Stimulated activated CD4-positive, alpha-beta T cell treated with anti-CD3 and anti-CD28 coated beads, Interleukin-4, amount 100 ng/mL, for 4 hours (primary cell): ENCODE results near the gene TNS4.

Source experiments
- DNase-seq, 2 experiments: peaks; one replicate each; pipeline ENCODE4 v3.0.0-alpha.2; 2020

The TNS4 gene

DNA sequence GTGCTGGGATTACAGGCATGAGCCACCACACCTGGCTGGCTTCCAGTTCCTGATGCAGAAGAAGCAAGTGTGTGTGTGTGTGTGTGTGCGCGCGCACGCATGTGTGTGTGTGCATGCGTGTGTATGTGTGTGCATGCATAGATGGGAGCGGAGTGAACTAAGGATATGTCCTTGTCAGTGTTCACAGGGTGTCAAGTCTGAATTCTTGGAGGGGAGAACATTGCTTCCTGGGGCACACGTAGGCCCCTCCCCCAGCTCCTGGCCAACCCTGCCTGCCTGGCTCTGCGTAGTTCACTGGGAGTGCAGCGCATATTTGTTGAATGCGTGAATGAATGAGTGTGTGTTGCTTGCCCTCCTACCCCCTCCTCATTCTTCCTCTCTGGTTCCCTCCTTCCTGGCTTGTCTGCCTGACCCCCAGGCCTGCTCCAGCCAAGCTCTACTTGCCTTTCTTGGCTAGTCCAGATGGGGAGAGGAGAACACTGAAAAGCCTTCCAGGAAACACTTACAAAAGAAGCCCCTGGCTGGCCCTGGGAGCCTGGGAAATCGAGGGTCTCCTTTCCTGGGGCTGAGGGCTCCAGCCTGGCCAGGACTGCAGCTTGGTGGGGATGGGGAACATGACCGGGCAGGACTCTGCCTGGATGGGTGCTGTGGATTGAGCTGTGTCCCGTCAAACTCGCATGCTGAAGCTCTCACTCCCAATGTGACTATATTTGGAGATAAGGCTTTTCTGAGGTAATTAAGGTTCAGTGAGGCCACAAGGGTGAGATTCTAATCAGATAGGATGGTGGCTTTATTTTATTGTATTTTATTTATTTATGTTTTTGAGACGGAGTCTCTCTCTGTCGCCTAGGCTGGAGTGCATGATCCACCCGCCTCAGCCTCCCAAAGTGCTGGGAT is 30.2 kb downstream of the TNS4 start:
- DNase-seq: no peak

DNA sequence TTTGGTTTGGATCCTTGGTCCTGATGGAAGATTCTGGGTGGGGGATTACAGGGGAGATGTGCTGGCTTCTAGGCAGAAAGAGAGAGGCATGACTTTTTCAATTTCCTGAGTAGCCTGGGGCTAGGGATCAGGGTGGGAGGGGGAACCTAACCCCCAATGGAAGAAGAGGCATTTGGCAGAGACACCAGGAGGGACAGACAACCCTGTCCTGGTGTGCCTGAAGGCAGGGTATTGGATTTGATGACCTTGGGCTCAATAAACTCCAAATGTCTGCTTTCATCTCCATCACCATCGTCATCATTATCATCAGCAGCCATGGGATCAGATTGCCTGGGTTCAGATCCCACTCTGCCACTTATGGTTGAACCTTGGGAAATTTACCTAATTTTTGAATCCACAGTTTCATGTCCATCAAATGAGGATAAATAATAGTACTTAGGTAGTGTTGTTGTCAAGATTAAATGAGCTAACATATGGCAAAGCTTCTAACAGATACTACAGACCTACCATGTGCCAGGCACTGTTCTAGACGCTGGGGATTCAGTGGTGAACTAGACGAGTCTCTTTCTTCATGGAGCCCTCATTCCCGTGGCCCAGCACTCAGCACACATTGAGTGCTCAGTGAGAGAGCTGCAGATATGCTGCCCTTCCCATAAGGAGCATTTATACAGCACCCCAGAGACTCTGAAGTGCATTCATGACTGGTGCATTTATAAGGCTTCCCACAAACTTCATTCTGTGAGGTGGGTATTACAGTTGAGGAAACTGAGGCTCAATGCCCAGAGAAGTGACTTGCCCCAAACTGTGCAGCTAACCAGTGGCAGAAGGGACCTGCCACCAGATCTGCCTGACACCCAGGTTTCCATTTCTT is 31.4 kb downstream of the TNS4 start:
- DNase-seq: no peak

DNA sequence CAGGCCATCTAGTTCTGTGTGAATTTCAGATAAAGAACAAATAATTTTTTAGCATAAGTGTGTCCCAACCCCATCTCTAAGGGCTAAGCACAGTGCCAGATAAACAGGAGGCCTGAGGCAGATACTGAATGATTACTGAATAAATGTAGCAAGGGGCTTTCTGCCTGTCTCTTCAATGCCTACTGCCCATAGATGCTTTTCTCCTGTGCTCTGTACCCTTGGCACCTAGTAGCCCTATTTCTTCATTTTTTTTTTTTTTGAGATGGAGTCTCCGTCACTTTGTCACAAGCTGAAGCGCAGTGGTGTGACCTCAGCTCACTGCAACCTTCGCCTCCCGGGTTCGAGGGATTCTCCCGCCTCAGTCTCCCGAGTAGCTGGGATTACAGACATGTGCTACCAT is 32.9 kb downstream of the TNS4 start:
- DNase-seq: no peak

DNA sequence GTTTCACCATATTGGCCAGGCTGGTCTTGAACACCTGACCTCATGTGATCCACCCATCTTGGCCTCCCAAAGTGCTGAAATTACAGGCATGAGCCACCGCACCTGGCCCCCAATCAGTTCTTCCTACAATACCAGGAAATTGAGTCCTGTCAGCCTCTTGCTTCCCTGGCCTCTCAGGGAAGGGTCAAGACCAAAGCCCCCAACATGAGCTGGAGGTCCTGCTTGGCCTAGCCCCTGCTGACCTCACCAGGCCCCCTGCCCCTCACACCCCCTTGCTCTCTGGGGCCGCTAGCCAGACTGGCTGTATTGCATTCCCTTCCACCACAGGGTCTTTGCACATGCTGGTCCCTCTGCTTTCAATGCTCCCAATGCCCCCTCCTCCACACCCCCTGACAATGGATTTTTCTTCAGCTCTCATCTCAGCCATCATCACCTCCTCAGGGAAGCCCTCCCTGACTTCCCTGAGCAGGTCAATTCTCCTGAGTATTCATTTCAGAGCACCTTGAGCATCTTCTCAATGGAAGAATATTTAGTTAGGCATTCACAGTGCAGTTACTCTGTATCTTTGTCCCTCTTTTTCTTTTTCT is 34.0 kb downstream of the TNS4 start:
- no peak for DNase-seq

DNA sequence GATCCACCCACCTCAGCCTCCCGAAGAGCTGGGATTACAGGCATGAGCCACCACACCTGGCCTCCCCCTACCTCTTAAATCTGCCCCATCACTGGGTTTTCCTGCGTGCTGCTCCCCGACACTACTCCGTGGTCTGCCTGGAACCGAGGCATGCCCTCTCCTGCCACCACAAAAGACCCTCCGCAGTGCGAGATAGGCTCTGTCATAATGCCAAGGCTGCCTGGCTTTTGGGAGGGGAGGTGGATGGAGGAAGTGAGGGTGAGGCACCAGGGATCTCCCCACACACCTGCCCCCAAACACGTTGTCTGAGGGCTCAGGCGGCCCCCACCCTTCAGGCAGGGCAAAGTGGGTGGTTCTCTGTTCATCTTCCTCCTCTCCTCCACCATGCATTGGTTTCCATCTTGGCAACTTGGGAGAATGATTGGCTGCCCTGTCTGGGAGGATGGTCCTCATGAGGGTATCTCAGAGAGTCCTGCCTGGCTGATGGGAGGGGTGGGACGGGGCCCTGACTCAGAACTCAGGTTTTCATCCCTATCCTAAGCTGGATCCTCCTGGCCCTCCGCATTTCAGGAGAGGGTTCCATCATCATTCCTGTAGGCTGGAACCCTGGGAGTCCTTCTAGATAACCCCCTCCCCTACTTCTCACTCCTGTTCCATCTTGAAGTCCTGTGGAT is 35.0 kb downstream of the TNS4 start:
- DNase-seq: no peak

DNA sequence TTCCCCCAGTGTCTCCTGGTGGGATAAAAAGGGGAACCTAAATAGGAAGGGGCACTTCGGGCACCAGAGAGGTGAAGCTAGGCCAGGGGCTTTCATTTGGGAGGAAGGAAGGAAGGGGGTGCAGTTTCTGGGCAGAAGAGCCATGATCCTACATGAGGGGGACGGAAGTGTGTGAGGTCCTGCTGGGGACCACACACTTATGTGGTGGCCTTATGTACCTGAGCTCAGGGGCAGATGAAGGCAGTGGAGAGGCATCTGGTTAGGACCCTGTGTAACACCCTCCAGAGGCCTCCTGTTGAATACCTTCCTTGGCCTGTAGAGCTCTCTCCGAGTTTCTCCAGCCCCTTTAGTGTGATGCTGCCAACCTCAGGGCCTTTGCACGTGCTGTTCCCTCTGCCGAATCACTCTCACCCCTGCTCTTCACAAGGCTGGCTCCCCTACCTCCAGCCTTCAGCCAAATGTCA is 37.0 kb downstream of the TNS4 start:
- no peak for DNase-seq

DNA sequence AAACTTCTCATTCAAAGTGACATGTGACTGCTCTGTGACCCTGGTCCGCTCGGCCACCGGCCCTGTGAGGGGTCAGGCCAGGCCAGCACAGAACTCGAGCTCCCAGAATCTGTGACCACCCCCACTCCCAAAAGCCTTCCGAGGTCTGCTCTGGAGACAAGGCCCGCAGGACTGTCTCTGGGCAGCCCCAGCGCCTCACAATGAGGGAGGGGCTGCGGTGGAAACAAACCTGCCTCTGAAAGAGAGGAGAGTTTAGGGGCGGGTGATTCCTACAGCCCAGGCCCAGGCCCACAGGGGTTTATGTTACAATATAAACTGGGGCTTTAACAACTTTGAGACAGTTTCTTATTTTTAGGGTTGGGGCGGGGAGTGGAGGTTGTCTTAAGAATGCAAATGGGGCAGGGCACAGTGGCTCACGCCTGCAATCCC is 38.3 kb downstream of the TNS4 start:
- DNase-seq: no peak

DNA sequence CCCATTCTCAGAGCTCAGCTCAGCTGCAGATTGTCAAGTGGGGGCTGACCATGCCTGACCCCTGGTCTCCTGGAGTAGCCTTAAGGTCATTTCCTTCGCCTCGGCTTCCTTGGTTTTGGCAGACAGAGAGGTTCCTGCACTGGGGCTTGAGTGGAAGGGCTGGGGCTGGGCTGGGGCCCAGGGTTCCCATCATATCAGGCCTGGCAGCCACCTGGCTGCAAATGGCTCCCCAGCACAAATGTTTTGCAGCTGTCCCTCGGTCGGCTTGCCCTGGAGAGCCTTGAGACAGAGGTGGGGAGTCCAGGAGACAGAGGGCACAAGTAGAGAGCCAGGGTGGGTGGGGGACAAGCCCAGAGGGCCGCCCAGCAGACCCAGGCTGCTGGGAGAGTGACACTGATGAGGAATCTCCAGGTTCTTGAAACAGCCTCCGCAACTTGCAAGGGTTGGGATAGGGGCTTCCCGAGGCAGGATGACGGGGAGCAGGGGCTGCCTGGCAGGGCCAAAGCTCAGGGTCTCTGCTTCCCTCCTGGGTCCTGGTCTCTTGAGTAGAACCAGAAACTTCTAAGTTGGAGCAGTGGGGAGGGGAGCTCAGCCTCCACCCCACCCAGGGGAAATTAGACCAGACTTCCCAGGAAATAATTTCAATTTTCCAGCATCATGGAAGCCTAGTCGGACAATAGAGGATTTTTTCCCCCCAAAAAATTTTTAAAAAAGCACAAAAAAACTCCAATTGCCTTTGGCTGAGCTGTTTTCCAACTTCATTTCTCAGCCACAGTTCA is 38.9 kb downstream of the TNS4 start:
- DNase-seq: no peak

DNA sequence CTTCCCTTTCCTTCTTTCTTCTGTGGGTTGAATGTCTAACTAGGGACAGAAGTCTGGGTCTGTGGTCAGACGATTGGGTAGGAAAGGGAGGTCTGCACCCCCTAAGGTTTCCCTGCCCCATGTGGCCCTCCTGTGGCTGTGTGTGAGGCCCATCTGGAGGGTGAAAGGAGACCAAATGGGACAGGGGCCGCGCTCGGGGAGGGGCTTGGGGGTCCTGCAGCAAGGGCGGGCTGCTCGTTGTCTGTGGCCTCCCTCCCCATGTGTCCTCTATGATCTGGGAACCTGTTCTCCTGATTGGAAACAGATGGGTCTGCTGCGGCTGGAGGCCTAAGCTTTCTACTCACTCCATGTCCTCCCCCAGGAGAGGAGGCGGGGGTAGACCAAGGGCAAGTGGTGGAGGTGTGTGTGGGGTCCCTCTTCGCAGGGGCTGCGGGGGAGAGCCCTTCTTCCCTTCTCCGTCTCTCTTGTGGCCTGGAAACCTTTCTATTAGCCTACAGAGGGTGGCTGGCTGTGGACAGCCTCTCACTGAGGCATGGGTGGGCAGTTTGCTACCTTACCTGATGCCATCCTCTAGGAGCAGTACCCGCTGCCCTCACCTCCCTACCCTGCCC is 39.6 kb downstream of the TNS4 start:
- no peak for DNase-seq

DNA sequence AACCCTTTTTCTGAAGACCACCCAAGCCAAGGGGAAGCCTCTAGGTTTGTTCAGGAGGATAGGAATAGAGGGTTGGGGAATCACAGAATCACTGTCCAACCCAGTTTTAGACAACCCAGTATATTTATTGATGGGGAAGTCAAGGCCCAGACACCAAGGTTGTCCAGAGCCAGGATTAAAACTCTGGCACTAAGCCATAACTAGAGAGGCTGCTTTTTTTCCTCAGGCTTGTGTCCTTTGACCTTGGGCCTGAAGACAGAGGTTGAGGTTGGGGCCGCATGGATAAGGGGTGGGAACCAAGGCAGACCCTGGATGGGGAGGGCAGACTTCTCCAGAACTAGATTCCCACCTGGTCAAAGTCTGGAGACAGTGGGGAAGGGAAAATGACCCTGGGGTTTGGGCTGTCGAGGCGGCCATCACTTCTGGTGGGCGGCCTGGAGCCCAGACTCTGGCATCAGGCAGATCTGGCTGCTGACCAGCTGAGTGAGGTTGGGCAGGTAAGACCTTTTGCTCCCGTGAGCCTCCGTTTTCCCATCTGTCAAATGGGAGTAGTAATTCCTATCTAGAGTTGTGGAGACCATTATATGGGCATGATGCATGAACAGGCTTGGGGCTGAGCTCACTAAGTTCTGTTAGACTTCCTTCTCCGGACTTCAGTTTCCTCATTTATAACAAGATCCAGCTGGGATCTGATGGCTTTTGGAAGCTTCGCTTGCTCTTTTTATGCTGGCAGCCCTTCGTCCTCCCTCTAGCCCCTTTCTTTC is 40.3 kb downstream of the TNS4 start:
- DNase-seq: no peak

DNA sequence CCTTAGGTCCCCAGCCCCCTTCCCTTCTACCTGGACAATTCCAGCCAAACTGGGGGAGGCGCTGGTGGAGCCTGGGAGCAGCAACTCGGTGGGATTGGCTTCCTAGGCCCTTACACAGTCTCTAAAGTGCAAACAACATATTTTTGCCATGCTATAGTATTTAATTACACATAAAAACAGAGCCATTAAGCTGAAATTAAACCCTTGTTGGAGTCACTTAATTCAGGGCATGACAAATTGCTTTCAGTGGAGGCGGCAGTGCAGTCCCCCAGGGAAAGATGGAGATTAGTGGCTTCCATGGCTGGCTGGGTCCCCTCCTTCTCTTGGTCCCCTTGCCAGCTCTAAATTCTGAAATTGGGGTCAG is 40.8 kb downstream of the TNS4 start:
- no peak for DNase-seq

DNA sequence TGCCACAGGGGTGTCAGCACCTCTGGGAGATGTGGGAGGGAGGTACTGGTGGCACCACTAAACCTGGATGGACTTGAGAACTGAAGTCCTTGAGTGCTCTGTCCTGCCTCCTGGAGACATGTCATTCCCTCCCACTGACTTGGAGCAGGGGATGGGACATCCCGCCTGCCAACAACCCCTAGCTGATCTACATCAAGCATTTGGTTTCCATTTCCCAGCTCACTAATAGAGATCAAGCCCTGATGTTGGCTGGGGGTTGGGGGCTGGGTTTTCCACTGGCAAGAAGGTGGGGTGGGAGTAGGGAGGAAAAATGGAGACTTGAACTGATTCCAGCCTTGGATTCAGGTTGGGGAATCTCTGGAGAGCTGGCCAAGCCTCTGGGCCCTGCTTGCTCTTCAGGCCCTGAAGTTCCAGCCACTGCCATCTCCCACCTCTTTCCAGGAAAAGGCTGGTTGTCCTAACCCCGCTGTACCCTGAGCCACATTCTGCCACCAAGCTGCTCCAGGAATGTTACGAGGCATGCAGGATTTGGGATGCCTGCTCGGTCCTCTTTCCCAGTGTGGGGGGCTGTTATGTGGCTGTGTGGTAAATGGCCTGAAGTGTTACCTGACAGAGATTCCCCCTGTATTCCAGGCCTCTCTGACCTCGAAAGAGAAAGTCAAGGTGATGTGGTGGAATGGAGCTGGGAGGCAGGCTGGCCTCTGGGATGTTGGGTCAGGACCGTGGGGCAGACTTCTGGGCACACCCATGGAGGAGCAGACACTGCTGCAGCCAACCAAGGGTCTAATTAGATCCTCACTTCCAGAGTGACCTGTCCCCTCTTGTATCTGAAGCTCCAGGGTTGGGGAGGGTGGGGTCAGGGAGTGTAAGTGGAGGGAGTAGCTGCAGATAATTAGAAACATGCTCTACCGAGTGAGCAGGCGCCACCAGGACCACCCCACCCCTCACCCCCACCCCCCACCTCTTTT is 41.5 kb downstream of the TNS4 start:
- DNase-seq: no peak

DNA sequence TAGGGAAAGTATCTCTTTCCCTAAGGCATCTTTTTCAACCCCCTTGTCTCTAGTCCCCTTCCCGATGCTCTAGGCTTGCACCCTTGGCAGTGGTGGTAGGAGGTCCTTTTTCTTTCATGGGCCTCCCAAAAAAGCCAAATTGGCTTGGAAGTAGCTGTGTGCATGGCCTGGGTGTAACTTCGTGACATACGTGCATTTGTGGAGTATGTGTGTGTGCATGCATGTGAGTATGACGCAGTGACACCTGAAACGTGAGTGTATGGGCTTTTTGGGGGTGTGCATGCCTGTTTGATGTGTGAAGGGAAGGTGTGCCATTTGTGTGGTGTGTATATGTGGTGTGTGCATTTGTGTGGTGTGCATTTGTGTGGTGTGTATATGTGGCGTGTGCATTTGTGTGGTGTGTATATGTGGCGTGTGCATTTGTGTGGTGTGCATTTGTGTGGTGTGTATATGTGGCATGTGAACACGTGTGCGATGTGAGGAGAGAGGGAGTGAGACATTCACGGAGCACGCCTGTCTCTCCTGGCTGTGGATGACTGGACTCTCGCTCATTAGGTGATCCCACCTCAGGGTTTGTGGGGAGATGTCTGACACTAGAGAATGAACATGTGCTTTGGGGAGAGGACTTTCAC is 42.5 kb downstream of the TNS4 start:
- DNase-seq: no peak

DNA sequence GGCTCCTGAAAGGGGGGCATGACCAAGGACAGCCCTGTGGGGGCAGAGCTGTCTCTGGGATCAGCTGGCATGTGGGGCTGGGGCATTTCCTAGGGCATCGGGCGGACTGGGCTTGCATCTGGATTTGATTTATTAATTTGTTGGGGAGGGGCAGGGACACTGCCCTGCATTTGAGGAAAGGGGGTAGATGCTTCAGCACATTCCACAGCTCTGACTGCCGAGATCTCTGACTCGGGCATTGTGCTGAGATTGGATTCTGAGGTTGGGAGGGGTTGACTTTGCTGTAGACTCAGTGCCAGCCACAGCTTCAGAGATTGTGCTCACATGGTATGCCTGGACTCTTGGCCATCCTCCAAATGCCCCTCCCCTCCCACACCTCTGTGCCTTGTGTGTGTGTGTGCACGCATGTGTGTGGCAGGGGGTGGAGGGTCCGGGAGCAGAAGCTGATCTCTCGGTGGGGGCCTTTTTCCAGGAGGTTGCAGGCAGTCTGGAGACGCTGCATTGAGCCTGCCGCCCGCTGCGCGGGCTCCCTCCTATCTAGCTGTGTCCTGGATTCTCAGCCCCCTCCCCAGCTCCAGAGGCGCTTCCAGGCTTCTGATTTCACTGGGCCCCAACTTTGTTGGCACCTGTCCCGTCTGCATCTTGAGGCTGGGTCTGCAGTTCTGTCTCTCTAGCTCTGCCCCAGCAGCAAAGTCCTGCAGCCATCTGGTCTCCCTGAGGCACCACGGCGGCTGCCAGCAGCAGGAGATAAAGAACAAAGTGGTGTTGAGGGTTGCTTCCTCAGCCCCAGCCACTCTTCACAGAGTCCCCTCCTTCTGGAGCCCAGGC is 43.2 kb downstream of the TNS4 start:
- DNase-seq: no peak

DNA sequence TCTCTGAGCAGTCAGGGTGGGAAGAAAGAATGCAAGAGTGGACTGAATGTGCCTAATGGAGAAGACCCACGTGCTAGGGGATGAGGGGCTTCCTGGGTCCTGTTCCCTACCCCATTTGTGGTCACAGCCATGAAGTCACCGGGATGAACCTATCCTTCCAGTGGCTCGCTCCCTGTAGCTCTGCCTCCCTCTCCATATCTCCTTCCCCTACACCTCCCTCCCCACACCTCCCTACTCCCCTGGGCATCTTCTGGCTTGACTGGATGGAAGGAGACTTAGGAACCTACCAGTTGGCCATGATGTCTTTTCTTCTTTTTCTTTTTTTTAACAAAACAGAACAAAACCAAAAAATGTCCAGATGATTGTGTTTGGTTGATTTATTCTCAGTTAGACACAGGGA is 44.1 kb downstream of the TNS4 start:
- no peak for DNase-seq

DNA sequence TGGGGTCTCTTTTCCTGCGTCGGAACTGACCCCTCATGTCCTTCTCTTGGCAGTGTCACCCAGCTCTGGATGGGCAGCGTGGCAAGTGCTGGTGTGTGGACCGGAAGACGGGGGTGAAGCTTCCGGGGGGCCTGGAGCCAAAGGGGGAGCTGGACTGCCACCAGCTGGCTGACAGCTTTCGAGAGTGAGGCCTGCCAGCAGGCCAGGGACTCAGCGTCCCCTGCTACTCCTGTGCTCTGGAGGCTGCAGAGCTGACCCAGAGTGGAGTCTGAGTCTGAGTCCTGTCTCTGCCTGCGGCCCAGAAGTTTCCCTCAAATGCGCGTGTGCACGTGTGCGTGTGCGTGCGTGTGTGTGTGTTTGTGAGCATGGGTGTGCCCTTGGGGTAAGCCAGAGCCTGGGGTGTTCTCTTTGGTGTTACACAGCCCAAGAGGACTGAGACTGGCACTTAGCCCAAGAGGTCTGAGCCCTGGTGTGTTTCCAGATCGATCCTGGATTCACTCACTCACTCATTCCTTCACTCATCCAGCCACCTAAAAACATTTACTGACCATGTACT is 44.9 kb downstream of the TNS4 start:
- DNase-seq: no peak

DNA sequence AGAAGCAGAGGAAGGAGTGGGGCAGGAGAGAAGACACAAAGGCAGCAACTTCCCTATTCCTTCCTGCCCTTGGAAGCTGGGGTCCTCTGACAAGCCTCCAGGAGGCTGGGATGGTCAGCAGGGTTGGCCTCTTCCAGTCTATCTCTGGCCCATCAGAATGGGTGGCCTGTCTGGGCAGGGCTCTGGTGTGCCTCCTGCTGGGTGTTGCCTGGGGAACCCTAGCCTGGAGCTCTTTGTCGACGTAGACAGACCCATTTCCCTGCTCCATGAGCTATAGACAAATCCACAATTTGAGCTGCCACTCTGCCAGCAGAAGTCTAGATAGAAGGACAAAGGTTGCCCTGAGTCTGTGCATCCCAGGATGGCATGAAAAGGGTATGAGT is 46.8 kb downstream of the TNS4 start:
- DNase-seq: no peak
